ENCODE data around the gene ACAP2.

DNA sequence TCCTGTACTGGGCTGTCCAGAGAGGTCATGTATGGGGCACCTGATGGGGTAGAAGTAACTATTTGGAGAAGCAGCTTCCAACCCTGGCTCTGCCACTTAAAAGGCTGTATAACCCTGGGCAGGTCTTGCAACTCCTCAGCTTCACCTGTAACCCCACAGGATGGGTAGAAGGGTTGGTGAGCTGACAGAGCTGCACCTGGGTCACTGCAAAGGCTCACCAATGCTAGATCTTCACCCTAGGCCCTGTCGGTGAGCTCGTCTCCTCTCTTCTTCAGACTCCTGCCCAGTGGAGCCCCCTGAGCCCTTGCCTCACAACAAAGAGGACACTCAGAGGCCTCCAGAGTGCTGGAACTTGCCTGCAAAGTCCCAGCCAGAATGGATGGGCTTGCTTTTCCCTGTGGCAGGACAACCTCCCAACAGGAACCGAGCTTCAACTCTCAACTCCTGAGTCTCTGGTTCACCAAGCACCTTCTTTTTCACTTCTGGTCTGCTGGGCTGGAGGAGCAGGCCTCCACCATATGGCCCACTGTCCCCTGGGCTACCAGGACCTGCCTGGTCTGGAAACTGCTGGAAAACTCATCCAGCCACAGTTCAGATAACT, 217.7 kb downstream of the ACAP2 start:
- no peak for TF ChIP-seq POLR2A (IDR thresholded peaks at IDR 0.05)
- TF ChIP-seq, protein P1, sequence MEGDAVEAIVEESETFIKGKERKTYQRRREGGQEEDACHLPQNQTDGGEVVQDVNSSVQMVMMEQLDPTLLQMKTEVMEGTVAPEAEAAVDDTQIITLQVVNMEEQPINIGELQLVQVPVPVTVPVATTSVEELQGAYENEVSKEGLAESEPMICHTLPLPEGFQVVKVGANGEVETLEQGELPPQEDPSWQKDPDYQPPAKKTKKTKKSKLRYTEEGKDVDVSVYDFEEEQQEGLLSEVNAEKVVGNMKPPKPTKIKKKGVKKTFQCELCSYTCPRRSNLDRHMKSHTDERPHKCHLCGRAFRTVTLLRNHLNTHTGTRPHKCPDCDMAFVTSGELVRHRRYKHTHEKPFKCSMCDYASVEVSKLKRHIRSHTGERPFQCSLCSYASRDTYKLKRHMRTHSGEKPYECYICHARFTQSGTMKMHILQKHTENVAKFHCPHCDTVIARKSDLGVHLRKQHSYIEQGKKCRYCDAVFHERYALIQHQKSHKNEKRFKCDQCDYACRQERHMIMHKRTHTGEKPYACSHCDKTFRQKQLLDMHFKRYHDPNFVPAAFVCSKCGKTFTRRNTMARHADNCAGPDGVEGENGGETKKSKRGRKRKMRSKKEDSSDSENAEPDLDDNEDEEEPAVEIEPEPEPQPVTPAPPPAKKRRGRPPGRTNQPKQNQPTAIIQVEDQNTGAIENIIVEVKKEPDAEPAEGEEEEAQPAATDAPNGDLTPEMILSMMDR (IDR thresholded peaks at IDR 0.05 in 4 of 5, conservative IDR thresholded peaks at IDR 0.05 in 1 of 5): no peak
